Measurements from ENCODE around the gene TMEM253. TPM values are rescaled to one million over a fixed set of nuclear protein-coding genes. Genes with fewer than 3 reads are reported as not detected.
A peak's percentile ranks its signal among the peaks of the same experiment; 100 is the strongest.

The TMEM253 gene
- total RNA-seq, 1 donor from 2014 or later = under 0.01 TPM

DNA sequence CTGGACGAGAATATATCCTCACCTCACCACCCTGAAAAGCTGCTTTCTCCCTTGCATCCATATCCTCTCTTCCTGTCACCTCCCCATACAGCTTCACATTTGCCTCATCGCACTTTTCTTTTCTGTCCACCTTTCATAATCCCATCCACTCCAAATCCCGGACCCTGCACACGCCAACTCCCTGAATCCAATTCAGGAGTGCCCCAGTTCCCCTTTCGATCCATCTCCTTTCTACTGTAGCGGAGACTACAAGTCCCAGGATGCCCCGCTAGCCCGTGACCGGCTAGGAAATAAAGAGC lies 2.5 kb downstream of the TMEM253 start:
- H3K27me3 ChIP-seq (ENCODE audit: control insufficient read depth, insufficient read depth, low read length) = no peaks in the 10 kb centered on the region
- H3K36me3 ChIP-seq (ENCODE audit: control insufficient read depth, insufficient read depth, low read length) = no peaks in the 10 kb centered on the region
- no peak for FAIRE-seq
- TF ChIP-seq, protein P1, sequence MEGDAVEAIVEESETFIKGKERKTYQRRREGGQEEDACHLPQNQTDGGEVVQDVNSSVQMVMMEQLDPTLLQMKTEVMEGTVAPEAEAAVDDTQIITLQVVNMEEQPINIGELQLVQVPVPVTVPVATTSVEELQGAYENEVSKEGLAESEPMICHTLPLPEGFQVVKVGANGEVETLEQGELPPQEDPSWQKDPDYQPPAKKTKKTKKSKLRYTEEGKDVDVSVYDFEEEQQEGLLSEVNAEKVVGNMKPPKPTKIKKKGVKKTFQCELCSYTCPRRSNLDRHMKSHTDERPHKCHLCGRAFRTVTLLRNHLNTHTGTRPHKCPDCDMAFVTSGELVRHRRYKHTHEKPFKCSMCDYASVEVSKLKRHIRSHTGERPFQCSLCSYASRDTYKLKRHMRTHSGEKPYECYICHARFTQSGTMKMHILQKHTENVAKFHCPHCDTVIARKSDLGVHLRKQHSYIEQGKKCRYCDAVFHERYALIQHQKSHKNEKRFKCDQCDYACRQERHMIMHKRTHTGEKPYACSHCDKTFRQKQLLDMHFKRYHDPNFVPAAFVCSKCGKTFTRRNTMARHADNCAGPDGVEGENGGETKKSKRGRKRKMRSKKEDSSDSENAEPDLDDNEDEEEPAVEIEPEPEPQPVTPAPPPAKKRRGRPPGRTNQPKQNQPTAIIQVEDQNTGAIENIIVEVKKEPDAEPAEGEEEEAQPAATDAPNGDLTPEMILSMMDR (IDR thresholded peaks at IDR 0.05; ENCODE audit: insufficient read depth, low read length, severe bottlenecking) = no peak
- DNase-seq (ENCODE audit: low read depth) = no peak
- H3K4me3 ChIP-seq (ENCODE audit: low read depth, low read length) = peak overlapping the region; percentile 67

DNA sequence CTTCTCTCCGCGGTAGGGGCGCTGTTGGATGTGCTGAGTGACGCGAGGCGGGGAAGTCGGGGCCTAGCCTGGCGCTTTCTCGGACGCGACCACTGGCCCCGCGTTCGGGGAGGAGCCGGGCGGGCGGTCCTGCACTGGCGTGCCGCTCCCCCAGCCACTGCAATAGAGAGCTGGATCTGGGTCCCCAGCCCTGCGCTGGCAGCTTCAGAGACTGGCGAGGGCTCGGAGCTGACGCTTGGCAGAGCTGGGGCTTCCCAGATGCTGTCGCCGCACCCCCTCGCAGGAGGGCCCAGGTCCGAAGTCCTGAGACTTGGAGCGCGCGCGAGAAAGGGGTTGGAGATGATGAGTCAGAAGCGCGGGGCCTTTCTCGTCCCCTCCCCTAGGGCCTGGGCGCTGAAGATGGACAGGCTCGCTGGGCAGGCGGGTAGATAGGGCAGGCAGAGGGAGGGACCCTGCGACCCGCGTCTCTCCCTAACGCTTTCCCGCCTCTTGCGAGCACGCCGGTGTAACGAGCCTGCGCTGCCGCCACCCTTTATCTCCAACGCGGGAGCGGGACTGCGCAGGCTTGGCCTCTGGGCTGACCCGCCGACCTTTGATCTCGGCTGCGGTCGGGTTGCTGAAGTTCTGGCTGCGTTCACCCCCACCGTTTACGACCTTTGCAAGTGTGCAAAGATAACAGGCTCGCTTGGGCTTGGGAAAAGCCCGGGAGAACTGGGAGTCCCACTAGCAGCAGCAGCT lies 3.0 kb downstream of the TMEM253 start:
- DNase-seq (ENCODE audit: low read depth) (peak; percentile 83), FAIRE-seq (no peak)
- no peaks in the 10 kb centered on the region for H3K36me3 ChIP-seq (ENCODE audit: control insufficient read depth, insufficient read depth, low read length)
- TF ChIP-seq, protein P1 (IDR thresholded peaks at IDR 0.05; ENCODE audit: insufficient read depth, low read length, severe bottlenecking) = peak; percentile 92
- no peaks in the 10 kb centered on the region for H3K27me3 ChIP-seq (ENCODE audit: control insufficient read depth, insufficient read depth, low read length)
- H3K4me3 ChIP-seq (ENCODE audit: low read depth, low read length) = peak overlapping the region; percentile 67

DNA sequence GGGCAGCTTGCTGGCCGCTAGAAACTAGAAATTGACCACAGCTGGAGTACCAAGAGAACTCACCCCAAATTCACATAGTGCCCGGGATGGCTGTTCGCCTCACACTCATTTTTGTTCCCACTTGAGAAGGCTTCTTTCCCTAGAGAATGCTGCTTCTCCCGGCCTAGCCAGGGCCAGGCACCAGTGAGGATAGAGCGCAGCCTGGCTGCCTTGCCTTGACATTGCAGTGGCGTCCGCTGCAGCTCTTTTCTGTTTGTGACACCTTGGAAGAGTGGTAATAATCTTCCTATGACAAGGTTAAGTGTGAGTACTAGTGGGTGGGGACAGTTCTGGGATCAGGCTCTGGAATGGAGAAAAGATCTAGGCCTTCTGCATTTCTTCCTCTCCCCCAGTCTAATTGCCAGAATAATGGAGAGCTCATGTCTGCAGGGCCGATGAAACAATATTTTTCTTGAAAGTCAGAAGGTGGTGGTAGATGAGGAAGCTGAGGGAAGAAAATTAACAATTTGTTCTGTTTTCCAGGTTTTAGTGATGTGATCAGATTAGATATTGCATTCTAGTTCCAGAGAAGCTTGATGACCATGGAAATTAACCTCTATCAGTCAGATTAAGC lies 3.7 kb downstream of the TMEM253 start:
- TF ChIP-seq, protein P1 (IDR thresholded peaks at IDR 0.05; ENCODE audit: insufficient read depth, low read length, severe bottlenecking) = peak; percentile 97
- FAIRE-seq (no peak), DNase-seq (ENCODE audit: low read depth) (peak; percentile 76)
- peak overlapping the region; percentile 67 for H3K4me3 ChIP-seq (ENCODE audit: low read depth, low read length)
- no peaks in the 10 kb centered on the region for H3K36me3 ChIP-seq (ENCODE audit: control insufficient read depth, insufficient read depth, low read length)
- H3K27me3 ChIP-seq (ENCODE audit: control insufficient read depth, insufficient read depth, low read length) = no peaks in the 10 kb centered on the region

DNA sequence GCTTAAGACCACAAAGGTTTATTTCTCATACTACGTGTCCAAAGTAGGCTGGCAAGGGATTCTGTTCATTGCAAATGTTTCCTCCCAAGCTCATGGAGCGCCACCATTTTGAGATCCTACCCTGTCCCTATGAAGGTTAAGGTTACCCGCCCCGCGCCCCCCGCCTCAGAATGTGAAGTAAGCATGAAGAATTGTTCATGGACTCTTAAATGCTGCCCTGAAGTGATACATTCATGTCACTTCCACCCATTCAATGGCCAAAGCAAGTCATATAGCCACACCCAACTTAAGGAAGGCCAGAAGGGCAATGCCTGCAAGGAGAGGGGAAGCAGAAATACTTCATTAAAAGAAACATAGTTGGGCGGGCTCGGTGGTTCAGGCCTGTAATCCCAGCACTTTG lies 4.2 kb downstream of the TMEM253 start:
- DNase-seq (ENCODE audit: low read depth) (no peak), FAIRE-seq (no peak)
- Histone ChIP-seq H3K27me3 (ENCODE audit: control insufficient read depth, insufficient read depth, low read length) (no peaks in the 10 kb centered on the region), H3K36me3 (ENCODE audit: control insufficient read depth, insufficient read depth, low read length) (no peaks in the 10 kb centered on the region), H3K4me3 (ENCODE audit: low read depth, low read length) (no peak overlapping the region)
- TF ChIP-seq, protein P1 (IDR thresholded peaks at IDR 0.05; ENCODE audit: insufficient read depth, low read length, severe bottlenecking) = no peak

DNA sequence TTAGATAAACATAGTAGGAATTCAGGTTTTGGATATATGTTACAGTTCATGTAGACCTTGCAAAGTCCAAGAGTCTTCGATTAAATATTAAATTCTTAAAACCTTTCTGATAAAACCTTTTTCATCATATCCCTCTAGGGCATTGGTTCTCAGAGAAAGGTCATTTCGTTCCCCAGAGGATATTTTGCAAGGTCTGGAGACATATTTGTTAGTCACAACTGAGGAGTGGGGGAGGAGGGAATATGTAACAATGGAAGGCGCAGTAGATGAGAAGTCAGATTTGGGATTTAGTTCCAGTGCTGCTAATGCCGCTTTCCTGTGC lies 5.3 kb downstream of the TMEM253 start:
- FAIRE-seq (no peak), DNase-seq (ENCODE audit: low read depth) (peak; percentile 69)
- H3K27me3 ChIP-seq (ENCODE audit: control insufficient read depth, insufficient read depth, low read length) = no peaks in the 10 kb centered on the region
- TF ChIP-seq, protein P1 (IDR thresholded peaks at IDR 0.05; ENCODE audit: insufficient read depth, low read length, severe bottlenecking) = no peak
- H3K4me3 ChIP-seq (ENCODE audit: low read depth, low read length) = no peak overlapping the region
- H3K36me3 ChIP-seq (ENCODE audit: control insufficient read depth, insufficient read depth, low read length) = no peaks in the 10 kb centered on the region

Measured in bronchial epithelial cell (primary cell).